ENCODE measurements around the gene RNASEH1.
"Not testable (repeated sequence)": the region's sequence is repeated elsewhere in the genome, so short reads cannot be mapped to it uniquely, and the experiment has no call there.

Gene RNASEH1

GRCh38 chr2:3519255-3520205 lies 38.6 kb downstream of the RNASEH1 start, which contains the start of gene ADI1:
ADI1 (minus strand) TSS chr2:3519531; CDS start chr2:3519487, 44 bp downstream.
- peak; percentile 77 for DNase-seq (ENCODE audit: low read depth)

GRCh38 chr2:3518496-3519254 lies 39.5 kb downstream of the RNASEH1 start:
- DNase-seq (ENCODE audit: low read depth), result peak; percentile 98

- DNase-seq (ENCODE audit: low read depth), result no peak
Observed at GRCh38 chr2:3517948-3518495, 40.1 kb downstream of the RNASEH1 start.

GRCh38 chr2:3516831-3517230 lies 41.3 kb downstream of the RNASEH1 start:
- no peak for DNase-seq (ENCODE audit: low read depth)

GRCh38 chr2:3515438-3515837 lies 42.7 kb downstream of the RNASEH1 start:
- not testable (repeated sequence) for DNase-seq (ENCODE audit: low read depth)

- no peak for DNase-seq (ENCODE audit: low read depth)
Observed at GRCh38 chr2:3513026-3513810, 44.9 kb downstream of the RNASEH1 start.

GRCh38 chr2:3512086-3512485 lies 46.0 kb downstream of the RNASEH1 start:
- no peak for DNase-seq (ENCODE audit: low read depth)

- DNase-seq (ENCODE audit: low read depth), result no peak
Observed at GRCh38 chr2:3505771-3506170, 52.4 kb downstream of the RNASEH1 start.

GRCh38 chr2:3504741-3505140 lies 53.4 kb downstream of the RNASEH1 start:
- DNase-seq (ENCODE audit: low read depth), result no peak

GRCh38 chr2:3503483-3503882 lies 54.6 kb downstream of the RNASEH1 start:
- DNase-seq (ENCODE audit: low read depth), result no peak

GRCh38 chr2:3503046-3503445 lies 55.1 kb downstream of the RNASEH1 start:
- DNase-seq (ENCODE audit: low read depth), result no peak

GRCh38 chr2:3500326-3500899 lies 57.7 kb downstream of the RNASEH1 start:
- DNase-seq (ENCODE audit: low read depth), result no peak

GRCh38 chr2:3498783-3499394 lies 59.2 kb downstream of the RNASEH1 start:
- no peak for DNase-seq (ENCODE audit: low read depth)

- not testable (repeated sequence) for DNase-seq (ENCODE audit: low read depth)
Observed at GRCh38 chr2:3496708-3497080, 61.4 kb downstream of the RNASEH1 start.
